Measurements from ENCODE around the gene FOXQ1.

- TF ChIP-seq GATA3 (IDR thresholded peaks at IDR 0.05; ENCODE audit: low read depth, low read length) (no peak), GATA2 (IDR thresholded peaks at IDR 0.05; ENCODE audit: low read depth, low read length) (no peak)
Measured at GRCh38 chr6:1263850-1264377, 48.0 kb upstream of the FOXQ1 start.

Data from SH-SY5Y (cell line).